Esophagus (tissue), 2 donors: ENCODE measurements around the gene UBAP1. TPM values are rescaled to one million over a fixed set of nuclear protein-coding genes. Genes with fewer than 3 reads are reported as not detected.
"Not testable (repeated sequence)": the region's sequence is repeated elsewhere in the genome, so short reads cannot be mapped to it uniquely, and the experiment has no call there.

ENCODE experiments used
- H3K27ac ChIP-seq, 2 donors: one replicate each; pipeline ENCODE4 v1.5.1; 2013; ENCODE audit warnings: low read depth in 2 of 2, mild to moderate bottlenecking in 2 of 2, inconsistent platforms in 1 of 2, low read length in 1 of 2, moderate library complexity in 1 of 2
- H3K27me3 ChIP-seq, 2 donors: one replicate each; pipeline ENCODE4 v1.6.1; 2013; ENCODE audit warnings: low read length in 2 of 2, control low read depth in 1 of 2, mild to moderate bottlenecking in 1 of 2; ENCODE audit not compliant: insufficient read depth in 2 of 2, control insufficient read depth in 1 of 2
- H3K36me3 ChIP-seq, 2 donors: one replicate each; pipeline ENCODE4 v1.6.1; 2013; ENCODE audit warnings: low read length in 1 of 2; ENCODE audit not compliant: control insufficient read depth in 2 of 2, insufficient read depth in 2 of 2
- H3K4me1 ChIP-seq, 2 donors: one replicate each; pipeline ENCODE4 v1.6.1; 2013; ENCODE audit warnings: low read length in 1 of 2; ENCODE audit not compliant: control insufficient read depth in 2 of 2, insufficient read depth in 2 of 2
- H3K4me3 ChIP-seq, 2 donors: one replicate each; pipeline ENCODE4 v1.5.1; 2013; ENCODE audit warnings: low read length in 2 of 2, mild to moderate bottlenecking in 2 of 2, low read depth in 1 of 2, moderate library complexity in 1 of 2
- H3K9me3 ChIP-seq, 2 donors: one replicate each; pipeline ENCODE4 v1.6.1; 2013; ENCODE audit warnings: mild to moderate bottlenecking in 2 of 2, low read depth in 1 of 2, low read length in 1 of 2, moderate library complexity in 1 of 2; ENCODE audit not compliant: control insufficient read depth in 2 of 2, insufficient read depth in 1 of 2
- WGBS, 2 donors: extraction: QIAGEN DNeasy Blood & Tissue Kit; methylation state at CpG; one replicate each; pipeline ENCODE4 v1.1.7; 2013; 5-methylcytosine and 5-hydroxymethylcytosine counted together
- polyA plus RNA-seq, 2 donors: library from polyadenylated mRNA; stranded (reverse); fragments of 200-250 nt; gene quantifications; one replicate each; pipeline ENCODE4 v1.2.3, GENCODE V29; 2013
- donor health status: healthy with polysubstance abuse.
- donor health status: Bipolar disorder and iron deficiency.

Gene UBAP1
- polyA plus RNA-seq, 2 donors: 58.2 to 59.6 TPM

GRCh38 chr9:34217015-34217414 is 38.2 kb downstream of the UBAP1 start:
- not testable (repeated sequence) for H3K27me3 ChIP-seq, H3K9me3 ChIP-seq, H3K27ac ChIP-seq, H3K4me3 ChIP-seq, H3K36me3 ChIP-seq, H3K4me1 ChIP-seq
- 95 to 100% methylated on average over 2 of the region's 2 CpGs for WGBS, 2 donors

GRCh38 chr9:34218446-34218845 is 39.6 kb downstream of the UBAP1 start:
- no peaks in the 10 kb centered on the region for H3K9me3 ChIP-seq
- H3K4me1 ChIP-seq: no peaks in the 10 kb centered on the region
- H3K36me3 ChIP-seq: no peaks in the 10 kb centered on the region
- H3K27ac ChIP-seq: no peak overlapping the region
- 86 to 87% methylated on average over 5 of the region's 5 CpGs for WGBS, 2 donors
- no peak overlapping the region for H3K4me3 ChIP-seq
- no peaks in the 10 kb centered on the region for H3K27me3 ChIP-seq

- peaks cover 0 to 3% of the 10 kb centered on the region in 2 donors for H3K36me3 ChIP-seq
- no peaks in the 10 kb centered on the region for H3K9me3 ChIP-seq
- WGBS, 2 donors: 82 to 90% methylated on average over 1 of the region's 1 CpG
- no peak overlapping the region for H3K27ac ChIP-seq
- H3K4me1 ChIP-seq: no peaks in the 10 kb centered on the region
- H3K27me3 ChIP-seq: no peaks in the 10 kb centered on the region
- no peak overlapping the region for H3K4me3 ChIP-seq
Measured at GRCh38 chr9:34219421-34219820, 40.6 kb downstream of the UBAP1 start.

GRCh38 chr9:34220218-34220617 is 41.4 kb downstream of the UBAP1 start:
- Histone ChIP-seq H3K27ac (no peak overlapping the region), H3K9me3 (no peaks in the 10 kb centered on the region), H3K36me3 (peaks cover 0 to 4% of the 10 kb centered on the region in 2 donors), H3K4me3 (no peak overlapping the region), H3K27me3 (no peaks in the 10 kb centered on the region), H3K4me1 (no peaks in the 10 kb centered on the region)
- WGBS, 2 donors: 90 to 92% methylated on average over 8 of the region's 8 CpGs

- Histone ChIP-seq H3K27ac (no peak overlapping the region), H3K36me3 (peaks cover 0 to 4% of the 10 kb centered on the region in 2 donors), H3K27me3 (no peaks in the 10 kb centered on the region), H3K4me3 (no peak overlapping the region), H3K4me1 (no peaks in the 10 kb centered on the region), H3K9me3 (no peaks in the 10 kb centered on the region)
- WGBS, 2 donors: 94 to 96% methylated on average over 12 of the region's 12 CpGs
Measured at GRCh38 chr9:34224349-34224748, 45.5 kb downstream of the UBAP1 start.

GRCh38 chr9:34226144-34226760 is 47.4 kb downstream of the UBAP1 start:
- not testable (repeated sequence) for H3K27ac ChIP-seq, H3K9me3 ChIP-seq, H3K27me3 ChIP-seq, H3K36me3 ChIP-seq, H3K4me3 ChIP-seq, H3K4me1 ChIP-seq
- 87 to 96% methylated on average over 9 of the region's 9 CpGs for WGBS, 2 donors

GRCh38 chr9:34227445-34227844 is 48.6 kb downstream of the UBAP1 start:
- H3K27me3 ChIP-seq: no peaks in the 10 kb centered on the region
- H3K4me3 ChIP-seq: no peak overlapping the region
- no peaks in the 10 kb centered on the region for H3K9me3 ChIP-seq
- H3K27ac ChIP-seq: no peak overlapping the region
- 94 to 96% methylated on average over 2 of the region's 2 CpGs for WGBS, 2 donors
- no peaks in the 10 kb centered on the region for H3K4me1 ChIP-seq
- peaks cover 0 to 4% of the 10 kb centered on the region in 2 donors for H3K36me3 ChIP-seq

GRCh38 chr9:34230556-34230955 is 51.7 kb downstream of the UBAP1 start:
- Histone ChIP-seq H3K27ac (no peak overlapping the region), H3K27me3 (no peaks in the 10 kb centered on the region), H3K4me1 (no peaks in the 10 kb centered on the region), H3K9me3 (no peaks in the 10 kb centered on the region), H3K36me3 (no peaks in the 10 kb centered on the region), H3K4me3 (no peak overlapping the region)
- WGBS, 2 donors: 87 to 93% methylated on average over 4 of the region's 4 CpGs

GRCh38 chr9:34232201-34232600 is 53.4 kb downstream of the UBAP1 start:
- 92 to 95% methylated on average over 2 of the region's 2 CpGs for WGBS, 2 donors
- H3K27me3 ChIP-seq: no peaks in the 10 kb centered on the region
- no peaks in the 10 kb centered on the region for H3K36me3 ChIP-seq
- no peaks in the 10 kb centered on the region for H3K9me3 ChIP-seq
- H3K27ac ChIP-seq: no peak overlapping the region
- no peak overlapping the region for H3K4me3 ChIP-seq
- no peaks in the 10 kb centered on the region for H3K4me1 ChIP-seq

GRCh38 chr9:34233672-34234071 is 54.8 kb downstream of the UBAP1 start:
- Histone ChIP-seq H3K36me3 (no peaks in the 10 kb centered on the region), H3K27ac (no peak overlapping the region), H3K4me1 (no peaks in the 10 kb centered on the region), H3K9me3 (no peaks in the 10 kb centered on the region), H3K4me3 (no peak overlapping the region), H3K27me3 (no peaks in the 10 kb centered on the region)
- 68 to 73% methylated on average over 1 of the region's 1 CpG for WGBS, 2 donors
